ENCODE data around the gene GTF3C2.

DNA sequence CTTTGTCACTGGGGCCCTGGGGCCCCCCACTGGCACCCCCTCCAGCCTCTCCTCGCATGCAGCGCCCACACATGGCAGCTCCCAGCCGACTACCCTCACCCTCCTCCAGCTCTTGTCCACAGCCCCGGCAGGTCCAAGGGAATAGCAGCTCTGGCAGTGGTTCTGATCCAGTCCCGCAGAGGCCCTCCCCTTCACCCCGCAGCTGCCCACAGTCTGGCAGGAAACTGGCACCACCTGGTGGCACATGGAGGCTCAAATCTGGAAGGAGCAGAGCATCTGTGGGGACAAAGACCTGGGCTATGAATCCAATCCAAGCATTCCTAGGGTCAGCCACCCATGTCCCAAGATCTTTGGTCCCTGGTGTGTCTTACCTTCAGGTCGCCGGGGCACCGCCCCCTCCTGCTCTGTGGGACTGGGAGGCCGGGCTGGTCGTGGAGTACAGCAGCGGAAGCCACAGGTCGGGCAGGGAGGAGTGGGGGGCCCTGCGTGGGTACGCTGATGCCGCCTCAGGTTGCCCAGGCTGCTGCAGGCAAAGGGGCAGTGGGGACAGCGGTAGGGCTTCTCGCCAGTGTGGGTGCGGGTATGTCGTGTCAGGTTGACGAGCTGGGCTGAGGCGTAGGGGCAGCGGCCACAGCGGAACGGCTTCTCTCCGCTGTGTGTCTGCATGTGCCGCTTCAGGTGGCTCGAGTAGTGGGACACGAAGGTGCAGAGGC, 21.7 kb upstream of the GTF3C2 start:
- TF ChIP-seq, protein P1, sequence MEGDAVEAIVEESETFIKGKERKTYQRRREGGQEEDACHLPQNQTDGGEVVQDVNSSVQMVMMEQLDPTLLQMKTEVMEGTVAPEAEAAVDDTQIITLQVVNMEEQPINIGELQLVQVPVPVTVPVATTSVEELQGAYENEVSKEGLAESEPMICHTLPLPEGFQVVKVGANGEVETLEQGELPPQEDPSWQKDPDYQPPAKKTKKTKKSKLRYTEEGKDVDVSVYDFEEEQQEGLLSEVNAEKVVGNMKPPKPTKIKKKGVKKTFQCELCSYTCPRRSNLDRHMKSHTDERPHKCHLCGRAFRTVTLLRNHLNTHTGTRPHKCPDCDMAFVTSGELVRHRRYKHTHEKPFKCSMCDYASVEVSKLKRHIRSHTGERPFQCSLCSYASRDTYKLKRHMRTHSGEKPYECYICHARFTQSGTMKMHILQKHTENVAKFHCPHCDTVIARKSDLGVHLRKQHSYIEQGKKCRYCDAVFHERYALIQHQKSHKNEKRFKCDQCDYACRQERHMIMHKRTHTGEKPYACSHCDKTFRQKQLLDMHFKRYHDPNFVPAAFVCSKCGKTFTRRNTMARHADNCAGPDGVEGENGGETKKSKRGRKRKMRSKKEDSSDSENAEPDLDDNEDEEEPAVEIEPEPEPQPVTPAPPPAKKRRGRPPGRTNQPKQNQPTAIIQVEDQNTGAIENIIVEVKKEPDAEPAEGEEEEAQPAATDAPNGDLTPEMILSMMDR (conservative IDR thresholded peaks at IDR 0.05; ENCODE audit: low read length): peak; percentile 20; the same call in 1 of the 2 replicates
- no peak for TF ChIP-seq EZH2phosphoT487 (IDR thresholded peaks at IDR 0.05; ENCODE audit: borderline replicate concordance)

All from Loucy (cell line).